OCI-M2 (cell line): Measurements from ENCODE around the gene PKN2.

Source experiments
- DNase-seq: peaks from one replicate; lab custom pipeline; 2025; ENCODE audit not compliant: unreplicated experiment; lab: John Stamatoyannopoulos, UW

The PKN2 gene

GRCh38 chr1:88731475-88732269, 47.6 kb downstream of the PKN2 start:
- no peak for DNase-seq

GRCh38 chr1:88735382-88735781, 51.3 kb downstream of the PKN2 start:
- no peak for DNase-seq

GRCh38 chr1:88735909-88736308, 51.8 kb downstream of the PKN2 start:
- no peak for DNase-seq

- DNase-seq, result no peak
Observed at GRCh38 chr1:88736633-88737248, 52.7 kb downstream of the PKN2 start.

- no peak for DNase-seq
Observed at GRCh38 chr1:88737338-88737927, 53.4 kb downstream of the PKN2 start.

GRCh38 chr1:88740784-88741183, 56.7 kb downstream of the PKN2 start:
- no peak for DNase-seq

GRCh38 chr1:88741413-88741812, 57.3 kb downstream of the PKN2 start:
- DNase-seq, result no peak

GRCh38 chr1:88742531-88742930, 58.5 kb downstream of the PKN2 start:
- no peak for DNase-seq

GRCh38 chr1:88744142-88744541, 60.1 kb downstream of the PKN2 start:
- no peak for DNase-seq

- no peak for DNase-seq
Observed at GRCh38 chr1:88746916-88747315, 62.8 kb downstream of the PKN2 start.

- no peak for DNase-seq
Observed at GRCh38 chr1:88751714-88752113, 67.6 kb downstream of the PKN2 start.

GRCh38 chr1:88753506-88753905, 69.4 kb downstream of the PKN2 start:
- DNase-seq, result no peak

GRCh38 chr1:88763649-88764406, 79.8 kb downstream of the PKN2 start:
- no peak for DNase-seq

- no peak for DNase-seq
Observed at GRCh38 chr1:88768187-88768586, 84.1 kb downstream of the PKN2 start.

GRCh38 chr1:88768816-88769215, 84.7 kb downstream of the PKN2 start:
- no peak for DNase-seq

GRCh38 chr1:88773540-88774150, 89.6 kb downstream of the PKN2 start:
- no peak for DNase-seq

- DNase-seq, result no peak
Observed at GRCh38 chr1:88774151-88774556, 90.1 kb downstream of the PKN2 start.

GRCh38 chr1:88777604-88778149, 93.6 kb downstream of the PKN2 start:
- DNase-seq, result no peak

GRCh38 chr1:88779880-88780279, 95.8 kb downstream of the PKN2 start:
- no peak for DNase-seq

- DNase-seq, result no peak
Observed at GRCh38 chr1:88780485-88780884, 96.4 kb downstream of the PKN2 start.

GRCh38 chr1:88783145-88783544, 99.1 kb downstream of the PKN2 start:
- no peak for DNase-seq
